Adrenal gland (tissue), 5 donors: ENCODE measurements around the gene ITM2C.

Source experiments
- POLR2A ChIP-seq, 2 donors: fragments of 450-650 bp; IDR thresholded peaks; one replicate each; pipeline ENCODE4 v1.6.1; 2017; ENCODE audit warnings: antibody characterized with exemption in 2 of 2, mild to moderate bottlenecking in 2 of 2, moderate library complexity in 1 of 2
- TF ChIP-seq, protein P1 (sequence below), 6 experiments: fragments of 450-650 bp in 4 of 6; fragments of 200-600 bp in 2 of 6; sonication (generic) in 1 of 6; IDR thresholded peaks; 1 replicate in 5 of 6; 2 replicates in 1 of 6; pipeline versions ENCODE4 v1.5.1 to v1.8.0; 2016 to 2021; ENCODE audit warnings: antibody characterized with exemption in 6 of 6, mild to moderate bottlenecking in 2 of 6, moderate library complexity in 1 of 6
- donor health status: DM: no; HTN: no; CAD: no.

DNA sequence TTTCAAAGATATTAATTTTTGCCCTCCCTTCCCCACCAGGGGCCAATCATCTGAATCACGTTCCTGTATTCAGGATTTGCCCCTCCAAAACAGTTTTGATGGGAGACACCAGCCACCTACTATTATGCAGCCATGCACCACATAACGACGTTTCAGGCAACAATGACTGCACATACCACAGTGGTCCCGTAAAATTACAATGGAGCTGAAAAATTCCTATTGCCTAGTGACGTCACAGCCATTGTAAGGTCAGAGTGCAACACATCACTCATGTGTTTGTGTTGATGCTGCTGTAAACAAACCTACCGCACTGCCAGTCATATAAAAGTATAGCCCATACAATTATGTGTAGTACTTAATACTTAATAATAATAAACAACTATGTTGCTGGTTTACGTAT lies 22.6 kb downstream of the ITM2C start:
- TF ChIP-seq, protein P1, sequence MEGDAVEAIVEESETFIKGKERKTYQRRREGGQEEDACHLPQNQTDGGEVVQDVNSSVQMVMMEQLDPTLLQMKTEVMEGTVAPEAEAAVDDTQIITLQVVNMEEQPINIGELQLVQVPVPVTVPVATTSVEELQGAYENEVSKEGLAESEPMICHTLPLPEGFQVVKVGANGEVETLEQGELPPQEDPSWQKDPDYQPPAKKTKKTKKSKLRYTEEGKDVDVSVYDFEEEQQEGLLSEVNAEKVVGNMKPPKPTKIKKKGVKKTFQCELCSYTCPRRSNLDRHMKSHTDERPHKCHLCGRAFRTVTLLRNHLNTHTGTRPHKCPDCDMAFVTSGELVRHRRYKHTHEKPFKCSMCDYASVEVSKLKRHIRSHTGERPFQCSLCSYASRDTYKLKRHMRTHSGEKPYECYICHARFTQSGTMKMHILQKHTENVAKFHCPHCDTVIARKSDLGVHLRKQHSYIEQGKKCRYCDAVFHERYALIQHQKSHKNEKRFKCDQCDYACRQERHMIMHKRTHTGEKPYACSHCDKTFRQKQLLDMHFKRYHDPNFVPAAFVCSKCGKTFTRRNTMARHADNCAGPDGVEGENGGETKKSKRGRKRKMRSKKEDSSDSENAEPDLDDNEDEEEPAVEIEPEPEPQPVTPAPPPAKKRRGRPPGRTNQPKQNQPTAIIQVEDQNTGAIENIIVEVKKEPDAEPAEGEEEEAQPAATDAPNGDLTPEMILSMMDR (IDR thresholded peaks at IDR 0.05) = no peak
- no peak for TF ChIP-seq POLR2A (IDR thresholded peaks at IDR 0.05)
